Measurements from ENCODE around the gene ANKRD53.
"Not testable (repeated sequence)": the region's sequence is repeated elsewhere in the genome, so short reads cannot be mapped to it uniquely, and the experiment has no call there.

The ANKRD53 gene

GRCh38 chr2:71019989-71020388, 41.6 kb downstream of the ANKRD53 start:
- DNase-seq = not testable (repeated sequence)

DNA sequence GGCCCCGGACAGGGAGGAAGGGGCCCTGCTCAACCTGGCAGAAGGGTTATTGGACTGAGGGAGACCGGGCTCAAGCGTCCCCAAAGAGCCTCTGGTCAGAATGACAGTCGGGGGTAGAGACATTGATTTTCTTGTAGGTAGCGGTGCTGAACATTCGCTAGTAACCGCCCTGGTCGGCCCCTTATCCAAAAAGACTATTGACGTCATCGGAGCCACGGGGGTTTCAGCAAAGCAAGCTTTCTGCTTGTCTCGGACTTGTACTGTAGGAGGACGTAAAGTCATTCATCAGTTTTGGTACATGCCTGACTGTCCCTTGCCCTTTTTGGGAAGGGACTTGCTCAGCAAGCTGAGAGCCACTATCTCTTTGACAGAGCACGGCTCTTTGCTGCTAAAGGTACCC, 43.0 kb downstream of the ANKRD53 start:
- DNase-seq = not testable (repeated sequence)

GRCh38 chr2:71023553-71024243, 45.3 kb downstream of the ANKRD53 start:
- DNase-seq = not testable (repeated sequence)
